ENCODE measurements around the gene SH3RF1. TPM values are rescaled to one million over a fixed set of nuclear protein-coding genes. Genes with fewer than 3 reads are reported as not detected.

Gene SH3RF1
- total RNA-seq, 1 donor from 2014 or later = 13.6 TPM

DNA sequence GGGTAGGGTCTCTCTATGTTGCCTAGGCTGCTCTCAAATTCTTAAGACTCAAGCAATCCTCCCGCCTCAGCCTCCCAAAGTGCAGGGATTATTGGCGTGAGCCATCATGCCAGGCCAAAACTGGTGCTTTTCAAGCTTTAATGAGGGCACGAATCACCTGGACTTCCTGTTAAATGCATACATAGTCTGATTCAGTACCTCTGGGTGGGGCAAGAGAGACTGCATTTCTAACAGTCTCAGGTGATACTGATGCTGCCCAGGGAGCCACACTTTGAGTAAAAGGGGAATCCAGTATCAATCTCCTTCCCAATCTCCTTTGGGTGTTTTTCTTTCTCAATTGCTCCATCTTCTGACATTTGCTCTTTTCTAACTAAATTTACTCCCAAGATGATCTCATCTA is 96.5 kb downstream of the SH3RF1 start:
- peaks cover 0 to 3% (median 0%) of the 10 kb centered on the region in 3 donors for H3K4me1 ChIP-seq (ENCODE audit: control insufficient read depth in 3 of 3, insufficient read depth in 3 of 3, low read length in 3 of 3)
- no peaks in the 10 kb centered on the region for H3K36me3 ChIP-seq (ENCODE audit: control insufficient read depth in 3 of 3, insufficient read depth in 3 of 3, low read length in 3 of 3)
- no peak overlapping the region for H3K27ac ChIP-seq (ENCODE audit: low read depth, low read length)
- no peak overlapping the region for H3K9ac ChIP-seq (ENCODE audit: low read depth in 1 of 3, low read length in 3 of 3)
- no peak overlapping the region for H3K4me3 ChIP-seq (ENCODE audit: low read length in 3 of 3)
- H3K9me3 ChIP-seq (ENCODE audit: control insufficient read depth in 3 of 3, low read length in 3 of 3) = no peaks in the 10 kb centered on the region
- no peaks in the 10 kb centered on the region for H3K27me3 ChIP-seq (ENCODE audit: control insufficient read depth in 3 of 3, insufficient read depth in 3 of 3, low read length in 3 of 3)

DNA sequence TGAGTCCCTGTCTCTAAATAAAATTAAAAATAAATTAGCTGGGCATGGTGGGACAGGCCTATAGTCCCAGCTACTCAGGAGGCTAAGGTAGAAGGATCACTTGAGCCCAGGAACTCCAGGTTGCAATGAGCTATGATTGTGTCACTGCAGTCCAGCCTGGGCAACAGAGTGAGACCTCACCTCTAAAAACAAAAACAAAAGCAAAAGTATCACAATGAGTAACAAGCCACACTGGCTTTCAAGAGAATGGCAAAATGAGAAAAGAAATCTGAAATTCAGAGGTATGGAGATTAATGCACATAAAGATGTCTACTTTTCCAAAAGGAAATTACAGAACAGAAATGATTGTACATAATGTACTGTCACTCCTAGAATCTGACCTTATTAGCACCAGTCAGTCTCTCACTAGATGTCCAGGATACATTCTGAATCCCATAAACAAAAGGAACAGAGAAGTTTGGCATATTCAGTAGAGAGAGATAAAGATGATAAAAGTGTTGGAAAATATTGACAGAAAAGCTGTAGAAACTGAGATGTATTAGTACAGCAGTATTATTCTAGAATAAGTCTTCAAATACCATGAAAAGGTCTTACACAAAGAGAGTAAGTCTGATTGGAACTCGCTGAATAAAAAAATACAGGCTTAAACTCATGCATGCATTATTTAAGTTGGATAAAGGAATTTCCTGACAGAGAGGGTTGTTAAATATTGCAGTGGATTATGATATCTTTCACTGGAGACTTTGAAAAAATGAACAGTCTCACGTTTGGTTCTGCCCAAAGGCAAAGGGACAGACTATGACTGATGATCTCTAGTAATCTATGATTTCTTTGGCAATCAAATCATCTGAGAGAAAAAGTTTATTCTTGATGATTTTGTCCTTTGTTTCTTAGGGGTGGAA is 102.5 kb downstream of the SH3RF1 start:
- H3K9me3 ChIP-seq (ENCODE audit: control insufficient read depth in 3 of 3, low read length in 3 of 3) = no peaks in the 10 kb centered on the region
- H3K27ac ChIP-seq (ENCODE audit: low read depth, low read length) = no peak overlapping the region
- no peaks in the 10 kb centered on the region for H3K27me3 ChIP-seq (ENCODE audit: control insufficient read depth in 3 of 3, insufficient read depth in 3 of 3, low read length in 3 of 3)
- H3K4me3 ChIP-seq (ENCODE audit: low read length in 3 of 3) = no peak overlapping the region
- H3K36me3 ChIP-seq (ENCODE audit: control insufficient read depth in 3 of 3, insufficient read depth in 3 of 3, low read length in 3 of 3) = no peaks in the 10 kb centered on the region
- H3K9ac ChIP-seq (ENCODE audit: low read depth in 1 of 3, low read length in 3 of 3) = no peak overlapping the region
- H3K4me1 ChIP-seq (ENCODE audit: control insufficient read depth in 3 of 3, insufficient read depth in 3 of 3, low read length in 3 of 3) = peaks cover 0 to 3% (median 3%) of the 10 kb centered on the region in 3 donors

DNA sequence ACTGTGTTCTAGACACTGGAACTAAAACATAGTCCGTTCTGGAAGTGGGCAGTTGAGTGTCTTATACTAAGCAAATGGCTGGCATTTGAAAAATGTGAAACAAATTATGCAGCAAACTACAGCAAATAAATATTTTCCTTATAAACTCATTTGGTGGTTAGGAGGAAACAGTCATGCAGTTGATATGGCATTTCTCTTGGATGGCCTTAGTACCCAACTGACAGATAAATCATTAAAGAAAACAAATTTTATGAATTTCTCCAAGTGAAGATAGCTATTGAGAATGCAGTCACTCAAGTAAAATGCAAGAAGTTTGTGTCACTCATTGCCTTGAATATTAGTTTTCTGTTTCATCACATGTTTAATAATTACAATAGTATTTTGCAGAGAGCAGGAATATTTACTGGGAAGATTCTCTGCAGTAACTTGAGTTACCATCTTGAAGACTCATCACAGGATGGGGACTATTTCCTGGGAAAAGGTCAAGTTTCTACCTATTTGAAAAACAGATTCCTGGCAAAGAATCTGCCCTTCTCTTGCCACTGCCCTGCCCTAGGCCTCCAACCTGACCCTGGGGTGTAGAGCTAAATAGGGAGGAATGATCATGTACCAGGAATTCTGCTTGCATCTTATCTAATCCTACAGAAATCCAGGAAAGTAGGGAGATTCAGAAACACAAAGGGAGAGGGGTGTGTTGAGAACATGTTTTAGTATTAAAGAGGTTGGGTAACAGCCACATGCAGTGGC is 105.9 kb downstream of the SH3RF1 start:
- H3K36me3 ChIP-seq (ENCODE audit: control insufficient read depth in 3 of 3, insufficient read depth in 3 of 3, low read length in 3 of 3) = no peaks in the 10 kb centered on the region
- no peak overlapping the region for H3K27ac ChIP-seq (ENCODE audit: low read depth, low read length)
- no peaks in the 10 kb centered on the region for H3K27me3 ChIP-seq (ENCODE audit: control insufficient read depth in 3 of 3, insufficient read depth in 3 of 3, low read length in 3 of 3)
- no peak overlapping the region for H3K9ac ChIP-seq (ENCODE audit: low read depth in 1 of 3, low read length in 3 of 3)
- H3K4me1 ChIP-seq (ENCODE audit: control insufficient read depth in 3 of 3, insufficient read depth in 3 of 3, low read length in 3 of 3) = peaks cover 3 to 7% (median 5%) of the 10 kb centered on the region in 3 donors
- H3K9me3 ChIP-seq (ENCODE audit: control insufficient read depth in 3 of 3, low read length in 3 of 3) = no peaks in the 10 kb centered on the region
- no peak overlapping the region for H3K4me3 ChIP-seq (ENCODE audit: low read length in 3 of 3)

DNA sequence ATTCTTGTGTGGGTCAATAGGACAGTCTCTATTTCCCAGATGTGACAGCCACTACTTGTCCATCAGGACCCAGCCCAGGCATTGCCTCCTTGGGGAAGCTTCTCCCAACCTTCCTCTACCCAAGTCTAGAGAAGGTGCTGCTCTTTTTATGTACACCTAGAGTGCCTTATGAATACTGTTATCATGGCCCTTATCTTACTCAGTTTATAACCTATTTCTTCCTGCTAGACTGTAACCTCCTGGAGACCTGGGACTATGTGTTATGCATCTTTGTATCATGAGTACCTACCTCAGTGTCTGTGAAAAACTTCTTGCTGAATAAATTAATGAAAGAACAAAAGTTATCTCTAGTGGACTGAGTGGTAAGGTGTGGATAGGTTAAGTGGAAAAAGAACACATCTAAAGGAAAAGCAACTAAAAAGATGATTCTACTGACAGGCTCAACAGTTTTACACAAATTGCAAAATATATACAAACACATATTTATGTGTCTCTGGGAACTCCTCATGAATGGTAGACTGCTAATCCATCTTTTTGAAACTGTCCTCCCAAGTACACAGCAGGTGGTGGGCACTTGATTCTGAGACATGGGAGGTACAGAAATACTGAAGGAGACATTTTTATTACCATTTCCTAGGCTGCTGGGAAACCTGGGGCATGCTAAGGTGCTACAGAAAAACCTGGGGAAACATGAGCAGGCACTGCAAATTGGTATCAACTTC is 106.6 kb downstream of the SH3RF1 start:
- peaks cover 3 to 7% (median 5%) of the 10 kb centered on the region in 3 donors for H3K4me1 ChIP-seq (ENCODE audit: control insufficient read depth in 3 of 3, insufficient read depth in 3 of 3, low read length in 3 of 3)
- no peak overlapping the region for H3K27ac ChIP-seq (ENCODE audit: low read depth, low read length)
- no peaks in the 10 kb centered on the region for H3K36me3 ChIP-seq (ENCODE audit: control insufficient read depth in 3 of 3, insufficient read depth in 3 of 3, low read length in 3 of 3)
- H3K9me3 ChIP-seq (ENCODE audit: control insufficient read depth in 3 of 3, low read length in 3 of 3) = no peaks in the 10 kb centered on the region
- H3K9ac ChIP-seq (ENCODE audit: low read depth in 1 of 3, low read length in 3 of 3) = no peak overlapping the region
- H3K4me3 ChIP-seq (ENCODE audit: low read length in 3 of 3) = no peak overlapping the region
- H3K27me3 ChIP-seq (ENCODE audit: control insufficient read depth in 3 of 3, insufficient read depth in 3 of 3, low read length in 3 of 3) = no peaks in the 10 kb centered on the region

DNA sequence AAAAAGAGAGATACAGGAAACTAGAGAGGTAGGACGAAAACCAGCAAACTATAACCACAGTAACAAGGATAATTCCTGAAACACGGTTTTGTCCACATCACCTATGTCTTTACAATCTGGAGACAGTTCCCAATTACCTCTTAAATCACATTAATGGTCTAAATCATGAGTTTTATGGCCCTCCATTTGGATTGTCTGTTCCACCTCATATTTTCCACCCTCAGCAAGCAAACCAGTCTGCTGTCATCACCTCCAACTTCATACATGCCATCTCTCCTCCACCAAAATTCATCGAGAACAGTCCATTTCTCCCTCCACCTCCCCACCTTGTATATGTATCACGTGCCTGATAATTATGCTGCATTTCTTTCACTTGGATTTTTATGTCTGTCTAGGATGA is 107.3 kb downstream of the SH3RF1 start:
- no peak overlapping the region for H3K4me3 ChIP-seq (ENCODE audit: low read length in 3 of 3)
- H3K27me3 ChIP-seq (ENCODE audit: control insufficient read depth in 3 of 3, insufficient read depth in 3 of 3, low read length in 3 of 3) = no peaks in the 10 kb centered on the region
- H3K9me3 ChIP-seq (ENCODE audit: control insufficient read depth in 3 of 3, low read length in 3 of 3) = no peaks in the 10 kb centered on the region
- H3K27ac ChIP-seq (ENCODE audit: low read depth, low read length) = no peak overlapping the region
- H3K36me3 ChIP-seq (ENCODE audit: control insufficient read depth in 3 of 3, insufficient read depth in 3 of 3, low read length in 3 of 3) = no peaks in the 10 kb centered on the region
- peaks cover 3 to 7% (median 5%) of the 10 kb centered on the region in 3 donors for H3K4me1 ChIP-seq (ENCODE audit: control insufficient read depth in 3 of 3, insufficient read depth in 3 of 3, low read length in 3 of 3)
- H3K9ac ChIP-seq (ENCODE audit: low read depth in 1 of 3, low read length in 3 of 3) = no peak overlapping the region

DNA sequence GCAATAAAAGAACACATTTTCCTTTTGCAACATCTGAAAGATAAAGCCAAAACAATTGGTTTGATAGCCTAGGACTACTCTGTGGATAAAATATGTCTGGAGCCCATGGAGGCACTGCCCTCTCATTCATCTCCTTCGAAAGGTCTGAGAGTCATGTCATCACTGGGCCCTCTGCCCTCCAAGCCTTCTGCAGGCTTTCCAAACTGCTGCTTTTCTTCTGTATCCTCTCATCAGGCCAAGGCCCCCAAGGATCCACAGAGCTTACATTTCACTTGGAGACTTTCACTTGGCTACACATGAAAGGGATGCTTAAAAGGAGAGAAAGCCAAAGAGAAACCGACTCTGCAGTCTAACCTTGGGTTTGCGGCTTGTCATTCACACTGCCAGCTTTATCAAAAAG is 109.9 kb downstream of the SH3RF1 start:
- no peaks in the 10 kb centered on the region for H3K27me3 ChIP-seq (ENCODE audit: control insufficient read depth in 3 of 3, insufficient read depth in 3 of 3, low read length in 3 of 3)
- peaks cover 3 to 7% (median 5%) of the 10 kb centered on the region in 3 donors for H3K4me1 ChIP-seq (ENCODE audit: control insufficient read depth in 3 of 3, insufficient read depth in 3 of 3, low read length in 3 of 3)
- H3K9me3 ChIP-seq (ENCODE audit: control insufficient read depth in 3 of 3, low read length in 3 of 3) = no peaks in the 10 kb centered on the region
- H3K4me3 ChIP-seq (ENCODE audit: low read length in 3 of 3) = no peak overlapping the region
- no peaks in the 10 kb centered on the region for H3K36me3 ChIP-seq (ENCODE audit: control insufficient read depth in 3 of 3, insufficient read depth in 3 of 3, low read length in 3 of 3)
- no peak overlapping the region for H3K27ac ChIP-seq (ENCODE audit: low read depth, low read length)
- H3K9ac ChIP-seq (ENCODE audit: low read depth in 1 of 3, low read length in 3 of 3) = peak overlapping the region in 1 of 3 donors; percentile 0

DNA sequence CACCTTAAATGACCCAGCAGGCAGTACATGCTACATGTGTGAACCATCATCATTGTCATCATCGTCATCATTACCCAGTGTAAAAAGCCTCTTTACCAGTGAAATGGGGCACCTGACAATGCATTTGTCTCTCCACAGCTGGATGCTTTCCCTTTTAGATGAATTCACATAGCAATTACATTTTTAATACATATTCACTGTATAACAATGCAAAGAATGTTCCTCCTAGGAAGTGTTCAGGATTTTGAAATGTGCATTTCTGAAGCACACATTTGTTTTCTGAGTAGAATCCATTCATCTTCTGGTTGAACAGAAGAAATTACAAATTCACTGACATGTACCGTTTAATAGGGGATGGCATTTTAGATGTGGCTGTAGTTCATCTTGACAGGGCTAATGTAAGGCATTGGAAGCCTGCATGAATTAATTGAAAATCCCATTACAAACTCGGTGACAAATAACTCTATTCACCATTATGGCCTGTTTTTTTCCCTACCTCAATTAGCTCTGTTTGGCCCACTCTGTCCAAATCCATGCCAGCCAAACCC is 111.1 kb downstream of the SH3RF1 start:
- H3K9ac ChIP-seq (ENCODE audit: low read depth in 1 of 3, low read length in 3 of 3) = no peak overlapping the region
- H3K4me3 ChIP-seq (ENCODE audit: low read length in 3 of 3) = no peak overlapping the region
- H3K9me3 ChIP-seq (ENCODE audit: control insufficient read depth in 3 of 3, low read length in 3 of 3) = no peaks in the 10 kb centered on the region
- peaks cover 0 to 5% (median 4%) of the 10 kb centered on the region in 3 donors for H3K4me1 ChIP-seq (ENCODE audit: control insufficient read depth in 3 of 3, insufficient read depth in 3 of 3, low read length in 3 of 3)
- H3K27ac ChIP-seq (ENCODE audit: low read depth, low read length) = no peak overlapping the region
- H3K36me3 ChIP-seq (ENCODE audit: control insufficient read depth in 3 of 3, insufficient read depth in 3 of 3, low read length in 3 of 3) = no peaks in the 10 kb centered on the region
- no peaks in the 10 kb centered on the region for H3K27me3 ChIP-seq (ENCODE audit: control insufficient read depth in 3 of 3, insufficient read depth in 3 of 3, low read length in 3 of 3)

DNA sequence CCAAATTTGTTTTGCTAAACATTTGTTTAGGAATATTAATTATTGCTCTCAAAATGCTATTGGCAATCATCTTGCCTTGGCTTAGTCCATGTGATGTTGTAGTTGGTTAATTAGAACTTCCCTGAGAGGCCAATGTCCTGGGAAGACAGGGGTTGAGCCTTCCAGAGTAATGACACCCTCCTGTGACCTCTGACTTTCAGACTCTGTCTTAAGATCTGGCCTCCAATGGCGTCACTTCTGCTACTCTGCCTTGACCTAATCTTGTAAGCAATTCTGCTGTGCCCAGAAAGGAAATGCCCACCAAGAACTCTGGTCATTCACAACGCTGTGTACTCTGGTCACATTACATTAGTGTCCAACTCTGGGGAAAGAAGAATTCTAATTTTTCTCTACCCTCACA is 111.9 kb downstream of the SH3RF1 start:
- Histone ChIP-seq H3K4me3 (ENCODE audit: low read length in 3 of 3) (no peak overlapping the region), H3K27ac (ENCODE audit: low read depth, low read length) (no peak overlapping the region), H3K9me3 (ENCODE audit: control insufficient read depth in 3 of 3, low read length in 3 of 3) (no peaks in the 10 kb centered on the region), H3K36me3 (ENCODE audit: control insufficient read depth in 3 of 3, insufficient read depth in 3 of 3, low read length in 3 of 3) (no peaks in the 10 kb centered on the region), H3K27me3 (ENCODE audit: control insufficient read depth in 3 of 3, insufficient read depth in 3 of 3, low read length in 3 of 3) (no peaks in the 10 kb centered on the region), H3K9ac (ENCODE audit: low read depth in 1 of 3, low read length in 3 of 3) (no peak overlapping the region), H3K4me1 (ENCODE audit: control insufficient read depth in 3 of 3, insufficient read depth in 3 of 3, low read length in 3 of 3) (peaks cover 0 to 5% (median 4%) of the 10 kb centered on the region in 3 donors)

DNA sequence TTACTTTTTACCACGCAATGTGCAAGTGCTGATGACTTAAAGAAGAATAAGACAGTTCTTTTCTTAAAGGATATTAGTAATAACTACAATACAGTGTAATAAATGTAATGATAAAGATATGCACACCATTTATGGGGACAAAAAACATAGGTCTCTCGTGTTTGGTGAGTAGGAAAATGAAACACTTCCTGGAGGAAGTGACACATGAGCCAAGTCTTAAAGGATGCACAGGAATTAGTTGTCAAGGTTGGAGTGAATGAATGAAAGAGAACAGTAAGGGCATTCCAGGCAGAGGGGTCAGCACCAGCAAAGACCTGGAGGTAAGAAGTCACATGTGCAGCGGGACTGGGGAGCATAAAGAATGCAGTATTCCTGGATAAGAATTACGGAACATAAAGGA is 112.7 kb downstream of the SH3RF1 start:
- no peaks in the 10 kb centered on the region for H3K36me3 ChIP-seq (ENCODE audit: control insufficient read depth in 3 of 3, insufficient read depth in 3 of 3, low read length in 3 of 3)
- peaks cover 0 to 5% (median 4%) of the 10 kb centered on the region in 3 donors for H3K4me1 ChIP-seq (ENCODE audit: control insufficient read depth in 3 of 3, insufficient read depth in 3 of 3, low read length in 3 of 3)
- H3K27me3 ChIP-seq (ENCODE audit: control insufficient read depth in 3 of 3, insufficient read depth in 3 of 3, low read length in 3 of 3) = no peaks in the 10 kb centered on the region
- H3K9me3 ChIP-seq (ENCODE audit: control insufficient read depth in 3 of 3, low read length in 3 of 3) = no peaks in the 10 kb centered on the region
- H3K4me3 ChIP-seq (ENCODE audit: low read length in 3 of 3) = no peak overlapping the region
- H3K9ac ChIP-seq (ENCODE audit: low read depth in 1 of 3, low read length in 3 of 3) = no peak overlapping the region
- H3K27ac ChIP-seq (ENCODE audit: low read depth, low read length) = no peak overlapping the region

Measured in skeletal muscle tissue (tissue), 4 donors.